ENCODE data around the gene TMEM17.

TMEM17 gene

DNA sequence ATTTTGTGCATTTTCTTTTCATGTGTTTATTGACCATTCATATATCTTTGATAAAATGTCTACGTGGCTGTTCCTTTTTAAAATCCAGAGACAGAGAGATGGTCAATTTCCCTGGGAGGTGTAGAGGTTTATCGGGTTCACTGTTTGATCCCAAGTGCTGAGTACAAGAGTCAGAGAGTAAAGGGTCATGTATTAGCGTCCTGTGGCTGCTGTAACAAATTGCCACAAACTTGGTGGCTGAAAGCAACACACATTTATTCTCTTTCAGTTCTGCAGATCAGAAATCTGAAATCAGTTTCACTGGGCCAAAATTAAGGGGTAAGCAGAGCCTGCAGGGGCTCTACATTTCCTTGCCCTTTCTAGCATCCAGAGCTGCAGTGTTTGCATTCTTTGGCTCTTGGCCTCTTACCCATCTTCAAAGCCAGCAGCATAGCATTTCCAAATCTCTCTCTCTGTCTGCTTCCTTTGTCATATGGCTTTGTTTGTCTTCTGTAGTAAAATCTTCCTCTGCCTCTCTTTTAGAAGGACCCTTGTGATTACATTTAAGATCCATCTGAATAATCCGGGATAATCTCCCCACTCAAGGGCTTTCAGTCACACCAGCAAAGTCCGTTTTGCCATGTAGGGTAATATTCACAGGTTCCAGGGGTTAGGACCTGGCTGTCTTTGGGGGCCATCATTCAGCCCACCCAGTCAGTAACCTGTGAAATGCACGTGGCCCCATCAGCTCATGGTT, 49.9 kb downstream of the TMEM17 start:
- no peak for DNase-seq (ENCODE audit: low read depth)

DNA sequence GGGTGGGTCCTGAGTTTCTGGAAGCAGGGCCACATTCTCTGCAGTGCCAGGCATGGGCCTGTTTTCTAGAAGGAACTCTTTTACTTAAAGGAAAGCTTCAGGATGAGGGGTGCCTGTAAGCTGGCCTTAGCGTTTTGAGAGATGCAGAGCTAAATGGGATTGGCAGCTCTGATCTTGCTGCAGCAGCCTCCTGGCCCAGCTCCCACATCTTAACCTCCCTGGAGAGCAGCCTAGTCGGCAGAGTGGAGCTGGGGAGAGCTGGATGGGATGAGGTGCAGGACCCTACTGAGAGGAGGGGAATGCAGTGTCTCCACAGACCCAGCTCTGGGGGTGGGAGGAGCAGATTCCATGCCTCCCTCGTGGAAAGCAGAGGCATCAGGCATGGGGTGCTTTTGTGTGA, 52.0 kb downstream of the TMEM17 start:
- DNase-seq (ENCODE audit: low read depth): no peak

DNA sequence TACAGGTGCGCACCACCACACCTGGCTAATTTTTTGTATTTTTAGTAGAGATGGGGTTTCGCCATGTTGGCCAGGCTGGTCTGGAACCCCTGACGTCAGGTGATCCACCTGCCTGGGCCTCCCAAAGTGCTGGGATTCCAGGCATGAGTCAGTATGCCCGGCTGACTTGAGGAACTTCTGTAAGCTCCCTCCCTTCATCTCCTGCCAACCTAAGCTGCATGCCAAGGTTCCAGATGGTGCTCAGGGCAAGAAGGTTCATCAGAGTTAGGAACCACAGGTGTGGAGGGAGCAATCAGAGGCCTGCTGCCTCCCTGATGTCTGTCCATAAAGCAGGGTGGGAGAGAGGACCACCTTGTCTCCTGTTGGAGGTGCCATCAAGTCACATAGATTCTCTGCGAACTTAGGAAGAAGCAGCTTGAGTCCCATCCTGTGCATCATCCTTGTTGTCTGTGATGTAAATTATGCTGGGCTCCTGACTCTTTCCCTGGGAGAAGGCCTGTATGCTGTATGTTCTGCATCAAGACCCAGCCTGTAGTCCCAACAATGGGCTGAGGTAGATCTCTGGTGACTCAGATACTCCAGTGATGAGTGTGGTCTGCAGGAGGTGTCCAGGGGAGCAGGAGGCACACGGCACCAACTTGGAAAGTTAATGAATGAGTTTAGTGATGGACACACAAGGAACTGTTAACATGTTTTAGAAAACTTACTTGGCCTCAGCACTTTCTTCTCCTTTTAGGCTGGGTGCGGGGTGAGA, 53.1 kb downstream of the TMEM17 start:
- DNase-seq (ENCODE audit: low read depth): no peak

DNA sequence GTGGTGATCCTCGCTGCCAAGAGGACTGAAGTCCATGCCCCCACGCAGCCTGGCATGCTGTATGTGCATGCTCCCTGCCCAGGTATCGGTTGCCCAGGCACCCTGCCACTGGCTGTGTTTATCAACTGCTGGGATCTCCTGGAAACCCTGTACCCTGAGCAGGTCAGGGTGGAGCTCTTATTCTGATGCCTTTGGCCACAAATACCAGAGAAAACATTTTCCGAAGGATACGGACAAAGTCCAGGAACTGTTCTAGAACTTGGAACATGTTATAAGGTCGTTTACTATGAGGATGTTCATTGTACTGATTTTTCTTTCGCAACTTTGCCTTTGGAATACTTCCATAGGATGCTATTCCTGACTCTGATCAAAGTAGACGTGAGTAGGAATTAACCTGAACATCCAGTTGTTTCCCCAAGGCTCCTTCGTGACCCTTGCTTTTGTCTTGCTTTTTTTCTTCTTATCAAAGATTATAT, 55.2 kb downstream of the TMEM17 start:
- DNase-seq (ENCODE audit: low read depth): no peak
